SH-SY5Y (cell line): Measurements from ENCODE around the gene ATRNL1.

Experiments used
- GATA2 ChIP-seq: IDR thresholded peaks from 2 replicates; pipeline ENCODE4 v1.6.1; 2011; ENCODE audit warnings: mild to moderate bottlenecking, low read depth, low read length
- GATA3 ChIP-seq: IDR thresholded peaks from 2 replicates; pipeline ENCODE4 v1.6.1; 2011; ENCODE audit warnings: low read depth, mild to moderate bottlenecking, low read length, moderate library complexity

DNA sequence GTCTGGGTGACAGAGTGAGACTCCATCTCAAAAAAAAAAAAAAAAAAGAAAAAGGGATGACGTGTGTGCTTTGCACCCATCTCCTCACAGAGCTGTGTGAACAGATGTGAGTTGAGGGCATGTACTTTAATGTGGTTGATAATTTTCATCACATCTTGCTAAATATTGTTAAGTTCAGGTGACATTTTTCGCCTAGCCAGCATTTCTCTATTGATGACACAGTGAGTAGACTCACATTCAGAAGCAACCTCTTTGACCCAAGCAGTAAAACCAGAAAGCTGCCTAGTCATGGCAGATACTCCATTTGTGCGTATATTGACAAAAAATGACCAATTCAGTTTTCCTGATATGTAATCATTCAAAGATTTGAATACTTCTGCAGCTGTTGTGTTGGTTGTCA, 126.0 kb downstream of the ATRNL1 start:
- TF ChIP-seq GATA2 (no peak), GATA3 (no peak)
